B cell (primary cell): Measurements from ENCODE around the gene CTNND1. TPM values are rescaled to one million over a fixed set of nuclear protein-coding genes. Genes with fewer than 3 reads are reported as not detected.

Experiments used
- ATAC-seq: fragments of 200-7000 bp; cut with Tn5 transposase; one replicate; pipeline ENCODE4 v1.10.0; 2021; ENCODE audit warnings: low read depth, mild to moderate bottlenecking, moderate number of reproducible peaks, moderate library complexity
- CTCF ChIA-PET: fragments of 350-600 bp; sonication (Branson Sonifier 250); formaldehyde crosslinking; loops from one replicate; lab custom pipeline; 2021; ENCODE audit warnings: antibody characterized with exemption, inconsistent platforms; lab: Charles Lee
- POLR2A ChIA-PET: fragments of 350-600 bp; sonication (Branson Sonifier 250); formaldehyde crosslinking; loops from one replicate; lab custom pipeline; 2021; ENCODE audit warnings: antibody characterized with exemption; lab: Charles Lee
- DNase-seq: peaks from one replicate; pipeline ENCODE4 v3.0.0; 2013
- H2AFZ ChIP-seq: 2 replicates; pipeline ENCODE4 v1.6.1; 2012; ENCODE audit warnings: mild to moderate bottlenecking, low read depth, low read length; ENCODE audit not compliant: insufficient read depth, poor library complexity, severe bottlenecking
- H3K27ac ChIP-seq, 2 donors: 1 replicate in 1 of 2; 2 replicates in 1 of 2; pipeline ENCODE4 v1.5.1; 2012 to 2013; ENCODE audit warnings: low read length in 2 of 2, mild to moderate bottlenecking in 2 of 2, moderate library complexity in 1 of 2
- H3K27me3 ChIP-seq, 4 experiments: fragments of 200-600 bp in 1 of 4; sonication (generic) in 1 of 4; replicated peaks in 1 of 4; 1 replicate in 2 of 4; 2 replicates in 2 of 4; pipeline versions ENCODE4 v1.6.1 to v1.7.0; 2013 to 2016; ENCODE audit warnings: low read length in 3 of 4, mild to moderate bottlenecking in 2 of 4, mixed read lengths in 1 of 4, moderate library complexity in 1 of 4; ENCODE audit not compliant: insufficient read depth in 4 of 4, control insufficient read depth in 3 of 4; ENCODE audit errors: control extremely low read depth in 1 of 4
- H3K36me3 ChIP-seq, 2 experiments: replicated peaks in 1 of 2; 1 replicate in 1 of 2; 2 replicates in 1 of 2; pipeline versions ENCODE4 v1.6.1 to v1.7.1; 2013; ENCODE audit warnings: low read length in 1 of 2; ENCODE audit not compliant: insufficient read depth in 2 of 2, control insufficient read depth in 1 of 2; ENCODE audit errors: control extremely low read depth in 1 of 2, extremely low read depth in 1 of 2
- H3K4me1 ChIP-seq, 2 donors: fragments of 200-600 bp in 1 of 2; sonication (generic) in 1 of 2; 1 replicate in 1 of 2; 2 replicates in 1 of 2; pipeline versions ENCODE4 v1.5.1 to v1.6.1; 2013 to 2017; ENCODE audit warnings: low read length in 2 of 2; ENCODE audit not compliant: control insufficient read depth in 2 of 2, insufficient read depth in 2 of 2
- H3K4me2 ChIP-seq: replicated peaks from 2 replicates; pipeline ENCODE3; 2012; ENCODE audit warnings: mild to moderate bottlenecking, low read depth, low read length; ENCODE audit not compliant: poor library complexity, severe bottlenecking
- H3K4me3 ChIP-seq, 5 experiments: fragments of 200-600 bp in 1 of 5; sonication (generic) in 1 of 5; 1 replicate in 3 of 5; 2 replicates in 2 of 5; pipeline versions ENCODE4 v1.5.1 to v1.7.0; 2011 to 2016; ENCODE audit warnings: low read length in 4 of 5, mild to moderate bottlenecking in 4 of 5, low read depth in 2 of 5, control low read depth in 1 of 5, moderate library complexity in 1 of 5; ENCODE audit not compliant: insufficient read depth in 1 of 5; ENCODE audit errors: control extremely low read depth in 1 of 5, extremely low read depth in 1 of 5
- H3K79me2 ChIP-seq: fragments of 200-600 bp; sonication (generic); one replicate; pipeline ENCODE4 v1.6.0; 2016; ENCODE audit warnings: low read length; ENCODE audit not compliant: control insufficient read depth, insufficient read depth
- H3K9ac ChIP-seq: fragments of 200-600 bp; sonication (generic); 2 replicates; pipeline ENCODE4 v1.6.1; 2017; ENCODE audit warnings: mild to moderate bottlenecking, low read length, moderate library complexity
- H3K9me3 ChIP-seq, 3 donors: one replicate each; pipeline versions ENCODE4 v1.6.1 to v1.7.1; 2013; ENCODE audit warnings: low read length in 2 of 3; ENCODE audit not compliant: control insufficient read depth in 2 of 3, insufficient read depth in 1 of 3; ENCODE audit errors: control extremely low read depth in 1 of 3
- H4K20me1 ChIP-seq: 2 replicates; pipeline ENCODE4 v1.6.0; 2012; ENCODE audit warnings: mild to moderate bottlenecking, low read length; ENCODE audit not compliant: insufficient read depth, control insufficient read depth, poor library complexity, severe bottlenecking
- H3K27ac Mint-ChIP-seq: one replicate; pipeline ENCODE4 v1.8.0; 2021; ENCODE audit warnings: mixed read lengths
- H3K27me3 Mint-ChIP-seq: one replicate; pipeline ENCODE4 v1.8.0; 2021; ENCODE audit warnings: mixed read lengths
- H3K4me1 Mint-ChIP-seq: one replicate; pipeline ENCODE4 v1.8.0; 2021; ENCODE audit warnings: mixed read lengths
- H3K4me3 Mint-ChIP-seq: one replicate; pipeline ENCODE4 v1.8.0; 2021; ENCODE audit warnings: mixed read lengths
- H3K9me3 Mint-ChIP-seq: one replicate; pipeline ENCODE4 v1.8.0; 2022; ENCODE audit warnings: mixed read lengths; ENCODE audit not compliant: insufficient read depth
- CTCF ChIP-seq: fragments of 200-600 bp; IDR thresholded peaks from one replicate; pipeline ENCODE4 v1.8.0; 2022; ENCODE audit warnings: antibody characterized with exemption, mild to moderate bottlenecking
- EZH2 ChIP-seq: IDR thresholded peaks from 2 replicates; pipeline ENCODE4 v1.6.1; 2012; ENCODE audit warnings: borderline replicate concordance, low read depth, mild to moderate bottlenecking, moderate library complexity, low read length; ENCODE audit not compliant: insufficient read depth, poor library complexity, severe bottlenecking
- WGBS: methylation state at CpG from one replicate; pipeline ENCODE4 v1.1.5; 2013; ENCODE audit warnings: missing lambda C conversion rate; ENCODE audit not compliant: insufficient coverage; 5-methylcytosine and 5-hydroxymethylcytosine counted together
- intact Hi-C: fragments of 100-400 bp; cut with micrococcal nuclease; formaldehyde crosslinking; loops from one replicate; pipeline ENCODE4 v1.10.0; 2022
- polyA plus RNA-seq: library from polyadenylated mRNA; depleted of rRNA; stranded (reverse); fragments of >200 nt; gene quantifications from 2 replicates; pipeline ENCODE4 v1.2.3, GENCODE V29; 2012
- total RNA-seq, 2 donors: library from RNA; stranded (reverse); fragments of 120-200 nt in 1 of 2; gene quantifications; 1 replicate in 1 of 2; 2 replicates in 1 of 2; pipeline versions ENCODE4 v1.2.3 to v1.2.4, GENCODE V29; 2013 to 2022

CTNND1 gene
- total and polyA plus RNA-seq, 2 donors (not counting 1 experiment from before 2014, with no cell fraction given), result 12.1 to 54.4 TPM

- Histone ChIP-seq H3K9ac (peak within 1 kb of the TSS; percentile 97), H3K4me2 (peak within 1 kb of the TSS; percentile 86), H4K20me1 (no peaks in the 10 kb centered on the region), H3K4me3 (peak within 1 kb of the TSS; percentile 83 to 97 (median 94)), H3K36me3 (peaks cover 5 to 45% of the 10 kb centered on the region in 2 experiments), H3K27ac (peak within 1 kb of the TSS; percentile 90 to 97), H3K4me1 (peaks cover 11 to 32% of the 10 kb centered on the region in 2 donors), H3K27me3 (no peaks in the 10 kb centered on the region), H3K9me3 (no peaks in the 10 kb centered on the region), H2AFZ (peak within 1 kb of the TSS; percentile 91), H3K79me2 (peaks cover 34% of the 10 kb centered on the region)
- ChIA-PET CTCF (interaction anchor here (0.7 to 6.2 kb wide), 8 partner anchors 10 to 174 kb away, joined by 3 to 68 read pairs (median 4); partner anchors contain the start of genes BTBD18, CTNND1 and UBE2L6), POLR2A (interaction anchor here (0.5 to 2.0 kb wide), 12 partner anchors 9 to 416 kb away, joined by 3 to 24 read pairs (median 4); partner anchors contain the start of genes BTBD18, MED19, TMX2 and TNKS1BP1)
- peak; percentile 83 for ATAC-seq
- no peaks in the 10 kb centered on the region for H3K27me3 Mint-ChIP-seq
- peak; percentile 93 for DNase-seq
- peak within 1 kb of the TSS; percentile 99 for H3K4me3 Mint-ChIP-seq
- H3K27ac Mint-ChIP-seq, result peak within 1 kb of the TSS; percentile 99
- WGBS, result under 1% methylated on average over 75 of the region's 75 CpGs
- peaks cover 38% of the 10 kb centered on the region for H3K4me1 Mint-ChIP-seq
- intact Hi-C loops, result loop anchor here (1.0 to 5.0 kb wide), 7 partner anchors 29 to 211 kb away; partner anchors contain the start of genes CLP1, MED19, TIMM10 and TMX2
- TF ChIP-seq CTCF, result no peak
- TF ChIP-seq EZH2, result no peak
- no peaks in the 10 kb centered on the region for H3K9me3 Mint-ChIP-seq
Observed at GRCh38 chr11:57741132-57742086, 20.2 kb upstream of the CTNND1 start, which contains the start of gene SELENOH. Gene SELENOH, plus strand, starts transcription at chr11:57741491. Its CDS starts 105 bp downstream, at chr11:57741596.
